GM18517 (cell line): ENCODE measurements around the gene RTN4R.

ENCODE experiments used
- ATAC-seq: cut with Tn5 transposase; IDR thresholded peaks from one replicate; pipeline ENCODE4 v1.9.1; 2021; ENCODE audit warnings: mild to moderate bottlenecking, moderate library complexity; ENCODE audit not compliant: unreplicated experiment

The RTN4R gene

DNA sequence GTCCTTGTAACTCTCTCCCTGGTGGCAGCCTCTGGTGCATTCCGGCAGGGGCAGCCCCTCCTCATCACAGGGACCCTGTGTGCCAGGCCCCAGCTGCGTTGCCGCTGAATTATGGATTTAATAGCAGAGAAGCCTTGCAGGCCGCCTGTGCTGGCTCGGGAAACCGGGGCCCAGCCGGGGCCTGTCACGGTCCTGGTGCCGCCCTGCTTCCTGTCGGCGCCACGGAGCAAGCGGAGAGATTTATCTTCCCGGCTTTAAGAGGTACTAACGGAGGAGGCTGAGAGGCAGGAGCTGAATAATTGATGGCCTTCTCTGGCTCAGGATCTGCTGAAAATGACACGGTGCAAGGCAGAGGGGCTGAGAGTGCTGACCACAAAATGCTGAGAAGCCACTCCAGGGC, 63.3 kb downstream of the RTN4R start:
- no peak for ATAC-seq

DNA sequence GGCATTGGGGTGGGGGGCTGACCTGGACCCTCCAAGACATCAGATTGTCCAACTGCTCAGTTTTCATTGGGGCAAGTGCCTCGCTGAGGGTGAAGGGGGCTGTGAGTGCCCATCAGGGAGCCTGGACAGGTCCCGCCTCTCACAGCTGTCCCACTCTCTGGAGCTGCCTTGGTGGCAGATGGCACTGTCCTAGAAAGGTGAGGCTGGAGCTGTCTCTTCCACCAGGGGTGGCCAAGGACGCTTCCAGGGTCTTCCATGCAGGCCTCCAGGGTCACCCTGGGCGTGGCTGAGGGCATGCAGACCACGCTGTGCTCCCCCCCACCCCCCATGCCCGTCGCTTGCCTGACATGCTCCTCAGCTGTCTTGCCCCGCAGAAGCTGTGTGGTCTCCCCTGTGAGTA, 63.8 kb downstream of the RTN4R start:
- no peak for ATAC-seq

- ATAC-seq = no peak
Measured at GRCh38 chr22:20203552-20204201, 64.4 kb downstream of the RTN4R start.

DNA sequence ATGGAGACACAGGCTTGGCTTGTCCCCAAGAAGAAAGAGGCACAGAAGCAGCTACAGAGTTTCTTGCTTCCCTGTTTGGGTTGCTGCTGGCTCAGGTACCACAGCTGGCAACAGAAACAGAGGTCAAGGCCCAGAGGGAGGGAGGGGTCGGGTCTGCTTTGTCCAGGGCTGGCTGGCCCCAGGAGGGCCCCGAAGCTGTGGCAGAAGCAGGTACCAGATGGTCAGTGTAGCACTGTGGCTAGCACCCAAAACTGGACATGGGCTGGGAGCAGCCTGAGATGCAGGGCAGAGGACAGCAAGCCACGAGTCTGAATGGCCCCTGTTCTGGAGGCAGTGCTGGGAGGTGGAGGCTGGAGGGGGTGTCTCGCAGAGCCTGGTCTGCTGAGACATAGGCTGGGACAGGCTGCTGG, 65.0 kb downstream of the RTN4R start:
- ATAC-seq = no peak

GRCh38 chr22:20201837-20202392, 66.2 kb downstream of the RTN4R start:
- ATAC-seq = no peak

GRCh38 chr22:20199906-20200305, 68.2 kb downstream of the RTN4R start:
- ATAC-seq = no peak

GRCh38 chr22:20199413-20199842, 68.7 kb downstream of the RTN4R start:
- no peak for ATAC-seq

DNA sequence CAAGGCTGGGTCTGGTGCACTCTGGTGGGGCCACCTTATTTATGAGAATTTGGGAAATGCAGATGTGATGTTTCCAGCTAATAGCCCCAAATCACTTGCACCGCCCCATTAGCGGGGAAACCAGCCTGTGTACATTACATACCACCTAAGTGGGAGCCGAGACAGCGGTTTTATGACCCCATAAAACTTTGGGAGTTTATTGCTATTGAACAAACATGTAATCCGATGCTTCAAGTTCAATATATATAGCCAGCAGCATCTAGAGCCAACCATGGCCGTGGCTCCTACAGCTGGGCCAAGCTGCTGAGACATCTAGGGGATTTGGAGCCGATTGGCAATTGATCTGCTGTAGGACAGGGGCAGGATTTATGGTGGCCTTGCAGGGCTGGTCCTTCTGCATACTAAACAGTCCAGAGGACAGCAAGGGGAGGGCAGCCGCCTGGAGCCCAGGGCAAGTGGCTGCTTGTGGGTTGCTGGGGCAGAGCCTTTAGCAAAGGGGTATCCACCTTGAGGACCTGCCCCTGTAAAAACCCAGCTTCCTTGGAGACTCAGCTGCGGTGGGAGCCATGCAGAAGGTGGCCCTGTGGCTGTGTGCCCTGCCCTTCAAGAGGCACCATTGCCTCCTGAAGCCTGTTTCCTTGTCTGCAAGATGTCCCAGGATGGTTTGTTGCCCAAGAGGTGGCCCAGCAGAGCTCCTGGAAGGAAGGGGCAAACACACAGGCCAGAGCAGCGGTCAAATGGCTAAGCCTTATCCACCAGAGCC, 69.4 kb downstream of the RTN4R start:
- no peak for ATAC-seq

DNA sequence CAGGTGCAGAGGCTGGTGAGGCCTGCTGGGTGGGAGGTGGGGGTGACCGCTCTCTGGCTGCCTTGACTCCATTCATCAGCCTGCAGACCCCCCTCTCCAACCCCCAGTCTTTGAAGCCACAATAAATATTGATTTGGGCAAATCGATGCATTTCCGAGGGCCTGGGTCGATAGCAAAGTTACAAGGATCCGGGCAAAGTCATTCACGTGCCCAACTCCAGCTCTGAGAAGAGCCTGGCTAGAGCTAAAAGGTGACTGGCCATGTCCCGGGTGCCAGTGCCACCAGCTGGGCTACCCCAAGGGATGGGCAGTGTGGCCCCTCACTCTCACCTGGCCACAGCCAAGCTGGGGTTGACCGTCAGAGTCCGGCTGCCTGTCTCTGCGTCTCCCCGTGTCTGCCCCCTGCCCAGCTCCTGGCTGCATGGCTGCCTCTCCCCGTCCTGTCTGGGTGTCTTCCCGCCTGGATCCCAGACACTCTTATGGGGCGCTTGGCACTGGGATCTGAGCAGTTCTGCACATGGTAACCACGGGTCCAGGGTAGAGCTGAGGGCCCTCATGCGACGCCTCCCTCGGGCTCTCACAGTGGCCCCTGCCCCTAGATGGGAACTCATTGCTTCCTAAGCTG, 70.6 kb downstream of the RTN4R start:
- no peak for ATAC-seq

- no peak for ATAC-seq
Measured at GRCh38 chr22:20196094-20196842, 71.8 kb downstream of the RTN4R start.

DNA sequence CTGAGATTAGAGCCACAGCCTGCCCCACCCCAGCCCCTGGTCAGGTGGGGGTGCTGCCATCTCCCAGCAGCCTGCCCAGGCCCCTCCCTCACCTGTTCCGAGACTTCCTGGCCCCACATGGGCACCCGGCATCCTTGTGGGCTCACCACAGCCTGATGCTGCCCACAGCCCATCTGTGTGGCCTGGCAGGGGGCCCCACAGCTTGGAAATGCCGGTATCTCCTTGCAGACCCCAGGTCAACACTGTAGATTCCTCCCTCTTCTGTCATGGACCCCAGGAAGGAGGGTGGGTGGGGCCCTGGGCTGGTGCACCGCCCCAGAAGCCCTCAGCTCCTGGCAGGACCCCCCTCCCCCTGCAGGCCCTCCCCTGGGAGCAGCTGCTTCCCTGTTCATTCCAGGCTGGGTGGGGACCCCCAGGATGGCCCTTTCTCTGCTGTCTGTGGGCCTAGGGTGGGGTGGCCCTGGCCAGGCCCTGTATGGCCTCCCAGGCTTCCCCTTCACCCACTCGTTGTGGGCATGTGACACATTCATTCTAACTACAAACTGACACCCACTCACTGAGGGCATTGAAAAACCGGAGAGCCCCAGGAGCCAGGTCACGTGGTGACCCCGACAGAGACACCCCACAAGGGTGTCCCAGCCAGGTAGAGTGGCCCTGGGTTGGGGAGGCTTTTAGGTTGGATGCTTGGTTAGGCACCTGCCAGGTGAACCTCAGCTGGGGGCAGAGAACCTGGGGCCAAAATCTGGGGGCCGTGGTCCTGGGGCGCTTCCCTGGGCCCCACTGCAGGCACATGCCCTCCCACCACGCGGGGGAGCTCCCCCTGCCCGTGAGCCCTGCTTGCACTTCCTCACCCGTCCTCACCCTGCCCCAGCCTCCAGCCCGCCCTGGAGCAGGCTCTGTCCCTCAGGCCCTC, 73.2 kb downstream of the RTN4R start:
- ATAC-seq = no peak

DNA sequence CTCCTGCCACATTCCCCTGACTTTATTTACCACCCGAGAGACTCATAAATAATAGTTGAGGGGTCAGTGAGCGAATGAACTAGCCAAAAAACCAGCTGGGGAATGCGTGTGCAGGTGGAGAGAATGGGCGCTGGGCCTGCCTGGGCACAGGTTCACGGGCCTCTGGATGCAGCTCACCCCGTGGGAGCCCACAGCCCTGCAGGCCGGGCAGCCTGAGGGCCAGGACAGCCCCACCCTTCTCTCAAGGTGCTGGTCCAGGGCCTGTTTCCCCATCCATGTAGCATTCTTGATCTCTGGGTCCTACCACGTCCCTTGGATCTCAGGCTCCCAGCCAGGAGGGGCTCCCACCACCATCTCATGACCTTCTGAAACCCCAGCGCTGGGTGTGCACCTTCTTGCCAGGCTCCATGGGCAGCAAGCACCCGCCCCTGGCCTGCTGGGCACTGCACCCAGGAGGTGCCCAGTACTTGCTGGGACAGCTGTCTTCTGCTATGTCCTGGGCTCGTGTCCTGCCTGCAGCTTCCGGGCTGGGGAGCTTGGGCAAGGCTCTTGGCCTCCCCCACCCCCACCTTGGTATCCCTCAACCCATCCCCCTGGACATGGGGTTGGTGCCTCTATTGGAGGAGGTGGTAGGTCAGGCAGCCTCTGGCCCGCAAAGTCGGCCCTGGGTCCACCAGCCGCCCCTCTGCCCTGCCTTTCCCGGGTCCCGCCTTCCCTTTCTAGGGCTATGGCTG, 74.2 kb downstream of the RTN4R start:
- ATAC-seq = no peak

DNA sequence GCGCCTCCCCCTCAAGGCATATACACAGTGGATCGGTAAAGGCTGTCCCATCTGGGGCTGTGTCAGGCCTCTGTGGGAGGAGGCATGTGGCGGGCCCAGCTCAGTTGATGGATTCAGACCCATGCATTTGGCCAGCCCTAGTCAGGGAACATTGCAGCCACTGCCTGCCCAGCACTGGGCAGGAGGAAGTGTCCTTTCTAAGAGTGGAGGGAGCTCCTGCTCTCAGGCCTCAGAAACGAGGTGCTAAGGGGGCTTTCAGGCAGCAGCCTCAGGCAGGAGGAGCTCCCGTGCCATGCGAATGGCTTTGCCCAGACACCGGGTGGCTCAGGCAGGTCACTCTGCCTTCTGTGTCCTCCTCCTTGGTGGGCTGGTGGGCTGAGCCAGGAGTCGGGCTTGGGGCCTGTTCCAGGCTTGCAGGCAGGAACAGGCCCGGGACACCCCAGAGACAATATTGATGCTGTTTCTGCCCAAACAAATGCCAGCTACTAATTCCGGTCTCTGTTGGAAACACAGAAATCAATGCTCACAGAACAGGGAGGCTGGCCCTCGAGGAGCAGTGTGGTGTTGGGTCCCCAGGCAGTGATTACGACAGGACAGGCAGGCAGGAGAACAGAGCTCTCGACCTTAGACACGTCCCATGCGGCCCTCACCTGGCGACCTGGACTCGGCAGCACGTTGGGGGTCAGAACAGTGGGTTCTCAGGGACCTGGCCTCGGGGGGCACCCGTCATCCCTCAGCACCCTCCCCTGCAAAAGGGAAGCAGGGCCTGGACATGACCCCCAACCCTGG, 75.0 kb downstream of the RTN4R start:
- ATAC-seq = no peak

- no peak for ATAC-seq
Measured at GRCh38 chr22:20192293-20192971, 75.7 kb downstream of the RTN4R start.

DNA sequence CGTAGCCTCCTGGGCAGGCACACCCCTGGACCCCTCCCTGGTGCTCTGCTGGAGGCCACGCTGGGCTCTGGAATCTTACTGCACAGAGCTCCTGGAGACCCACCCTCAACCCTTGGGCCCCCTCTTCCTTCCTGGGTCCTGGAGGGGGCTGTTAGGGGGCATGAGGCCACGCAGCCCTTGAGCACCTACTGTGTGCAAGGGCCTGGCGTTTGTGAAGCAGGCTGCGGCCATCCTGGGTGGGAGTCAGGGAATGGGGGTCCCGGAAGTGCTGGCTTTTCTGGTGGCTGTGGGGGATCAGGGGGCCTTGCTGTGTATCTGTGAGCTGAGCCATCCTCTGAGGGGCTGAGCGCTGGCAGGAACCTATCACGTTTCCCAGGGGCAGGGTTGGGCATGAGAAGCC, 76.3 kb downstream of the RTN4R start:
- no peak for ATAC-seq
